COLO668 (cell line): Measurements from ENCODE around the gene MOAP1.
A peak's percentile ranks its signal among the peaks of the same experiment; 100 is the strongest.
"Not testable (repeated sequence)": the region's sequence is repeated elsewhere in the genome, so short reads cannot be mapped to it uniquely, and the experiment has no call there.

Experiments used
- DNase-seq: peaks from one replicate; lab custom pipeline; 2025; ENCODE audit not compliant: unreplicated experiment; lab: John Stamatoyannopoulos, UW

MOAP1 gene

GRCh38 chr14:93184391-93185348 lies at the start of gene MOAP1, which contains the start of gene LYSET:
MOAP1 (minus strand) TSS chr14:93184897; CDS start chr14:93184242, 655 bp downstream.
LYSET (plus strand) TSS chr14:93185317; CDS start chr14:93185406, 89 bp downstream.
- peak; percentile 93 for DNase-seq

- DNase-seq: not testable (repeated sequence)
Measured at GRCh38 chr14:93233078-93233477, 48.4 kb upstream of the MOAP1 start.

GRCh38 chr14:93232159-93232558 lies 47.5 kb upstream of the MOAP1 start:
- no peak for DNase-seq

- peak; percentile 36 for DNase-seq
Measured at GRCh38 chr14:93231129-93231979, 46.7 kb upstream of the MOAP1 start.

GRCh38 chr14:93230539-93230938 lies 45.8 kb upstream of the MOAP1 start:
- no peak for DNase-seq

- DNase-seq: no peak
Measured at GRCh38 chr14:93228550-93228949, 43.9 kb upstream of the MOAP1 start.

GRCh38 chr14:93223565-93223964 lies 38.9 kb upstream of the MOAP1 start:
- DNase-seq: no peak

- no peak for DNase-seq
Measured at GRCh38 chr14:93220509-93220908, 35.8 kb upstream of the MOAP1 start.

- DNase-seq: peak; percentile 33
Measured at GRCh38 chr14:93219103-93219726, 34.5 kb upstream of the MOAP1 start.

GRCh38 chr14:93214598-93214997 lies 29.9 kb upstream of the MOAP1 start:
- DNase-seq: no peak

- DNase-seq: no peak
Measured at GRCh38 chr14:93212432-93212831, 27.7 kb upstream of the MOAP1 start.

GRCh38 chr14:93207468-93208308 lies 23.0 kb upstream of the MOAP1 start:
- peak; percentile 77 for DNase-seq

GRCh38 chr14:93206793-93207467 lies 22.2 kb upstream of the MOAP1 start, which contains the start of the genes GON7 and UBR7:
GON7 (minus strand) TSS chr14:93207065; CDS start chr14:93207037, 28 bp downstream.
UBR7 (plus strand) TSS chr14:93207256; CDS start chr14:93207292, 36 bp downstream.
- DNase-seq: peak; percentile 99

GRCh38 chr14:93201155-93201704 lies 16.5 kb upstream of the MOAP1 start:
- no peak for DNase-seq

- no peak for DNase-seq
Measured at GRCh38 chr14:93200553-93200952, 15.9 kb upstream of the MOAP1 start.

GRCh38 chr14:93199031-93199430 lies 14.3 kb upstream of the MOAP1 start:
- DNase-seq: no peak

GRCh38 chr14:93195316-93195999 lies 10.8 kb upstream of the MOAP1 start:
- no peak for DNase-seq

- DNase-seq: no peak
Measured at GRCh38 chr14:93186956-93187355, 2.3 kb upstream of the MOAP1 start.

GRCh38 chr14:93186466-93186865 lies 1.8 kb upstream of the MOAP1 start:
- no peak for DNase-seq
